ENCODE measurements around the gene NCAPD2.

Gene NCAPD2

DNA sequence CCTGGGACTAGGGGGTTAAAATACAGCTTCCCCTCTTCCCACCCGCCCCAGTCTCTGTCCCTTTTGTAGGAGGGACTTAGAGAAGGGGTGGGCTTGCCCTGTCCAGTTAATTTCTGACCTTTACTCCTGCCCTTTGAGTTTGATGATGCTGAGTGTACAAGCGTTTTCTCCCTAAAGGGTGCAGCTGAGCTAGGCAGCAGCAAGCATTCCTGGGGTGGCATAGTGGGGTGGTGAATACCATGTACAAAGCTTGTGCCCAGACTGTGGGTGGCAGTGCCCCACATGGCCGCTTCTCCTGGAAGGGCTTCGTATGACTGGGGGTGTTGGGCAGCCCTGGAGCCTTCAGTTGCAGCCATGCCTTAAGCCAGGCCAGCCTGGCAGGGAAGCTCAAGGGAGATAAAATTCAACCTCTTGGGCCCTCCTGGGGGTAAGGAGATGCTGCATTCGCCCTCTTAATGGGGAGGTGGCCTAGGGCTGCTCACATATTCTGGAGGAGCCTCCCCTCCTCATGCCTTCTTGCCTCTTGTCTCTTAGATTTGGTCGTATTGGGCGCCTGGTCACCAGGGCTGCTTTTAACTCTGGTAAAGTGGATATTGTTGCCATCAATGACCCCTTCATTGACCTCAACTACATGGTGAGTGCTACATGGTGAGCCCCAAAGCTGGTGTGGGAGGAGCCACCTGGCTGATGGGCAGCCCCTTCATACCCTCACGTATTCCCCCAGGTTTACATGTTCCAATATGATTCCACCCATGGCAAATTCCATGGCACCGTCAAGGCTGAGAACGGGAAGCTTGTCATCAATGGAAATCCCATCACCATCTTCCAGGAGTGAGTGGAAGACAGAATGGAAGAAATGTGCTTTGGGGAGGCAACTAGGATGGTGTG is 42.3 kb downstream of the NCAPD2 start:
- DNase-seq, result no peak

DNA sequence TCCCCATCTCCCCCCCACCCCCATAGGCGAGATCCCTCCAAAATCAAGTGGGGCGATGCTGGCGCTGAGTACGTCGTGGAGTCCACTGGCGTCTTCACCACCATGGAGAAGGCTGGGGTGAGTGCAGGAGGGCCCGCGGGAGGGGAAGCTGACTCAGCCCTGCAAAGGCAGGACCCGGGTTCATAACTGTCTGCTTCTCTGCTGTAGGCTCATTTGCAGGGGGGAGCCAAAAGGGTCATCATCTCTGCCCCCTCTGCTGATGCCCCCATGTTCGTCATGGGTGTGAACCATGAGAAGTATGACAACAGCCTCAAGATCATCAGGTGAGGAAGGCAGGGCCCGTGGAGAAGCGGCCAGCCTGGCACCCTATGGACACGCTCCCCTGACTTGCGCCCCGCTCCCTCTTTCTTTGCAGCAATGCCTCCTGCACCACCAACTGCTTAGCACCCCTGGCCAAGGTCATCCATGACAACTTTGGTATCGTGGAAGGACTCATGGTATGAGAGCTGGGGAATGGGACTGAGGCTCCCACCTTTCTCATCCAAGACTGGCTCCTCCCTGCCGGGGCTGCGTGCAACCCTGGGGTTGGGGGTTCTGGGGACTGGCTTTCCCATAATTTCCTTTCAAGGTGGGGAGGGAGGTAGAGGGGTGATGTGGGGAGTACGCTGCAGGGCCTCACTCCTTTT is 43.1 kb downstream of the NCAPD2 start:
- no peak for DNase-seq

DNA sequence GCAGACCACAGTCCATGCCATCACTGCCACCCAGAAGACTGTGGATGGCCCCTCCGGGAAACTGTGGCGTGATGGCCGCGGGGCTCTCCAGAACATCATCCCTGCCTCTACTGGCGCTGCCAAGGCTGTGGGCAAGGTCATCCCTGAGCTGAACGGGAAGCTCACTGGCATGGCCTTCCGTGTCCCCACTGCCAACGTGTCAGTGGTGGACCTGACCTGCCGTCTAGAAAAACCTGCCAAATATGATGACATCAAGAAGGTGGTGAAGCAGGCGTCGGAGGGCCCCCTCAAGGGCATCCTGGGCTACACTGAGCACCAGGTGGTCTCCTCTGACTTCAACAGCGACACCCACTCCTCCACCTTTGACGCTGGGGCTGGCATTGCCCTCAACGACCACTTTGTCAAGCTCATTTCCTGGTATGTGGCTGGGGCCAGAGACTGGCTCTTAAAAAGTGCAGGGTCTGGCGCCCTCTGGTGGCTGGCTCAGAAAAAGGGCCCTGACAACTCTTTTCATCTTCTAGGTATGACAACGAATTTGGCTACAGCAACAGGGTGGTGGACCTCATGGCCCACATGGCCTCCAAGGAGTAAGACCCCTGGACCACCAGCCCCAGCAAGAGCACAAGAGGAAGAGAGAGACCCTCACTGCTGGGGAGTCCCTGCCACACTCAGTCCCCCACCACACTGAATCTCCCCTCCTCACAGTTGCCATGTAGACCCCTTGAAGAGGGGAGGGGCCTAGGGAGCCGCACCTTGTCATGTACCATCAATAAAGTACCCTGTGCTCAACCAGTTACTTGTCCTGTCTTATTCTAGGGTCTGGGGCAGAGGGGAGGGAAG is 43.9 kb downstream of the NCAPD2 start:
- DNase-seq, result peak; percentile 74

DNA sequence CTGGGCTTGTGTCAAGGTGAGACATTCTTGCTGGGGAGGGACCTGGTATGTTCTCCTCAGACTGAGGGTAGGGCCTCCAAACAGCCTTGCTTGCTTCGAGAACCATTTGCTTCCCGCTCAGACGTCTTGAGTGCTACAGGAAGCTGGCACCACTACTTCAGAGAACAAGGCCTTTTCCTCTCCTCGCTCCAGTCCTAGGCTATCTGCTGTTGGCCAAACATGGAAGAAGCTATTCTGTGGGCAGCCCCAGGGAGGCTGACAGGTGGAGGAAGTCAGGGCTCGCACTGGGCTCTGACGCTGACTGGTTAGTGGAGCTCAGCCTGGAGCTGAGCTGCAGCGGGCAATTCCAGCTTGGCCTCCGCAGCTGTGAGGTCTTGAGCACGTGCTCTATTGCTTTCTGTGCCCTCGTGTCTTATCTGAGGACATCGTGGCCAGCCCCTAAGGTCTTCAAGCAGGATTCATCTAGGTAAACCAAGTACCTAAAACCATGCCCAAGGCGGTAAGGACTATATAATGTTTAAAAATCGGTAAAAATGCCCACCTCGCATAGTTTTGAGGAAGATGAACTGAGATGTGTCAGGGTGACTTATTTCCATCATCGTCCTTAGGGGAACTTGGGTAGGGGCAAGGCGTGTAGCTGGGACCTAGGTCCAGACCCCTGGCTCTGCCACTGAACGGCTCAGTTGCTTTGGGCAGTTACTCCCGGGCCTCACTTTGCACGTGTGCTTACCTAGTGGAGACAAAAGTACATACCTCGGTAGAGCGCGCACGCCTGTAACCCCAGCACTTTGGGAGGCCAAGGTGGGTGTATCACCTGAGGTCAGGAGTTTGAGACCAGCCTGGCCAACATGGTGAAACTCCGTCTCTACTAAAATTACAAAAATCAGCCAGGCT is 44.8 kb downstream of the NCAPD2 start:
- no peak for DNase-seq

DNA sequence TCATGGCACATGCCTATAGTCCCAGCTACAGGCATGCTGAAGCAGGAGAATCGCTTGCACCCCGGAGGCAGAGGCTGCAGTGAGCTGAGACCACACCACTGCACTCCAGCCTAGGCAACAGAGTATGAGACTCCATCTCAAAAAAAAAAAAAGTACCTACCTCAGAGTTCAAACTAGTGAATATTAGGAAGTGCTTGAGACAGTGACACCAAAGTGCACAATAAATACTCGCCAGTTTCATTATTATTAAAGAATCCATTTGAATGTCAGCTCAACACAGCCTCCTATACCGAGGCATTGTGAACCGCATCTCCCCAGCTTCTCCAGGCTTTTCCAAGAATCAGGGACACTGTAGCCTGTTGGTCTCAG is 45.4 kb downstream of the NCAPD2 start:
- DNase-seq, result no peak

DNA sequence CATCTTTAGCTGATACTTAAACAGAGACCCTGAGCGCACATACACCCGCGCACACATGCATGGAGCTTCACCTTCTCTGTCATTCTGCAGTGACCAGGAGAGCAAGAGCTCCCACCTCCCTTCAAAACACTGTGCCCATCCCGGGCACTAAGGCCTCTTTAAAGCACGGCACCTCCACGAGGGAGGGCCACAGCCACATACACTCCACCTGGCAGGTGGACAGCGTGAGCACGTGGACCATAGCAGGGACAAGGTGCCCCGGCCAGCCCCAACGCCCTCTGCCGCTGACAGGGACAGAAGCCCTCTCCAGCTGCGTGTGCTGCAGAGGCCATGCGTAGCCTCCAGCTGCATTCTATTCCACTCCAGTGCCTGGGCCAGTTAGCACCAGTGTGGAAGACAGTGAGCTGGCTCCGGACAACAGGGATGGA is 45.8 kb downstream of the NCAPD2 start:
- no peak for DNase-seq

DNA sequence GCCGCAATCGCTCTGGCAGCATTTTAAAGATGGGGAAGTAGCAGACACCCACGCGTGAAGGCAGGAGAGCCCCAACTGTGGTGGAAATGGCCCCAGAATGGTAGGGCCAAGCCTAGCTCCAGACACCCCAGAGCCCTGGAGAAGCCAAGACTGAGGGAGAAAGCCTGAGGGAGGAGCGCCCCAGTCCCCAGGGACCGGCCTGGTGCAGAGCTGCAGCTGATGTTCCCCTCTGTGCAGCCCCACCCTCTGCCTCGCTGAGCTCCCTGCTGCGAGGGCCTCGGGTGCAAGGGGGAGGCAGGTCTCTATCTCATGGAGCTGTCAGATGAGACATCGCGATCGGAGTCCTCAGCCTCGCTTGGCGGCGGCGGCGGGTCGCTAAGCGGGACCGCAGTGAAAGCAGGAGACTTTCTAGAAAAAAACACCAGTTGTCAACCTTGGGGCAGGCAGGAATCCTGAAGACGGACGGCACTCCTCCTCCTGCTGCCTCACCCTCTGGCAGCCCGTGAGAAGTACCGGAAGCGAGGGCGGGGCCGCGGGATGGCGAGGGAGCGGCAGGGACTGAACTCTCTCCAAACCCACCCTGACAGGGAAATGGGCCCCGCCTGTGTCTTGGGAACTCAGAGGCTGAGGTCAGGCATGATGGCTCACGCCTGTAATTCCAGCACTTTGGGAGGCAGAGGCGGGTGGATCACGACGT is 46.4 kb downstream of the NCAPD2 start:
- DNase-seq, result no peak

DNA sequence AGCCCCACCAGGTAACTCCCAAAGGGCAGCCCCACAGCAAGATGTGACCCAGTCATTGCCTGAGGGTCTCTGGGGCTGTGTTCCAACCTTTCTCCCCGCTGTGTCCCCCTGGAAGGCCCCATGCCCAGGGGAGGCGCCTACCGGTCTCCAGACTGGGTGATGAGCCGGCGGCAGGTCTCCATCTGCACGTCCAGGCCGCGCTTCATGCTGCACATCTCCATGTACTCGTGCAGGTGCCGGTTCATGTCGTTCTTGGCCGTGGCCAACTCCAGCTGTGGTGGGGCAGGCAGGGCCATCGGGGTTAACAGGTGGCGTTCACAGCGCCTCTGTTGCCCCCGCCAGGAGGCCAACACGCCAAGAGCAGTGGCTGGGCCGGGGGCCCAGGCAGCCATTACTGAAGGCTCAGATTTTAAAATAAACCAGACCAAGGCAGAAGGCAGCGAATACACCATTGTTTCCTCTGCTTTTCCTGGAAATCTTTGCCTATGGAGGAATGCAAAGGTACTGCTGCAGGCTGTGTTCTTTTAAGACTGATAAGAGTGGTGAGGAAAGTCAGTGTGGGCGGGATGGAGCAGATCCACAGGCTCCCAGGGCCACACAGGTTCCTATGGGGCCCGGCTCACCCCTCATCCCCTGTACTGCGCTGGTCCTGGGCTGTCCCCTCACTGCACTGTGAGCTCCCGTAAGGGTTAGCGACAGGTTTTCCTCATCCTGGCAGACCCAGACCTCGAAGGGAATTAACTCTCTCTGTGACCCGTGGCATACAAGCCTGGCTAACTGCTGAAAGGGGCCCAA is 47.7 kb downstream of the NCAPD2 start:
- DNase-seq, result no peak

DNA sequence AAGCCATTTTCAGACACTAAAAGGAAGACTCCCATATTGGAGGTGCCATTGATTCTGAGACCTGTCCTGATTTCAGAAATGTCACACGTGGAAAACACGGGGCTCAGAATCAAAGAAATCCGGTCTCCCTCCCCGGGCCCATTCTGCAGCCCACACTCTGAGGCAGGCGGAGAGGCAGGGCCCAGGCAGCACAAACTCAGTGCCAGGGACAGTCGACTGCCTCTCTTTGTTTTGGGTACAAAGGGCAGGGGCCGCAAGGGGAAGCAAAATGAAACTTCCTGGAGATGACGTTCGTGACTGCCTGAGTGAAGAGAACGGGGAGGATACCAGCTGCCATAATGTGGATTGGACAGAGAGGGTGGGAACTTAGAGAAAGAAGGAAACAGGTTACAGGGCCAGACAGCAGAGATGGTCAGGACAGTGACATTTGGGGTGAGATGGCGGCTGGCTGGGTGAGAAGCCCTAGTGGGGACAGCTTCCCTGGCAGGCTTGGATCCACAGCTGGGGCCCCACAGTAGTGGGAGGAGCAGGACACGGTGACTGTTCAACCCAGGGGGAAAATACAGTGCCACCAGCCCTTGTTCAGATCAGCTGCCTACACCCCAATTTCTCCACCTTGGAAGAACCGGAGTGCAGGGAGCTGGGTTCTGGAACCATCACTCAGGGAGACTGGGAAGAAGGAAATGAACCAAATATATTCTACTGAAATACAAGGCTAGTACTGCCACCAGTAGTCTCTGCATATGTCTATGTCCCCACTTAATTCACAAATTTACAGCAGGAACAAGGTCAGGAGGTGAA is 48.5 kb downstream of the NCAPD2 start:
- no peak for DNase-seq

DNA sequence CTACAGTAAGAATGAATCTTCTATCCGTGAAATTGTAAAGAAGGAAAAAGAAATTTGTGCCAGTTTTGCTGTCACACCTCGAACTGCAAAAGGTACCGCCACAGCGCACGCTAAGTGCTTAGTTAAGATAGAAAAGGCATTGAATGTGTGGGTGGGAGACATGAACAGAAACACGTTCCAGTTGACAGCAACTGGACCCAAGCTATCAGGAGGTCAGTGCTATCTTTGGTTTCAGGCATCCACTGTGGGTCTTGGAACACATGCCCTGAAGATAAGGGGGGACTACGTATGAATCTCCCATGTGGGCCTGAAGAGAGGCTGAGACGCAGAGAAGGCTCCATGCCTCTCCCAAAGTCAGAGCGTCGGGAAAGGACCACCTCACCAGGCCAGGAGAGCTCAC is 52.1 kb downstream of the NCAPD2 start:
- no peak for DNase-seq

DNA sequence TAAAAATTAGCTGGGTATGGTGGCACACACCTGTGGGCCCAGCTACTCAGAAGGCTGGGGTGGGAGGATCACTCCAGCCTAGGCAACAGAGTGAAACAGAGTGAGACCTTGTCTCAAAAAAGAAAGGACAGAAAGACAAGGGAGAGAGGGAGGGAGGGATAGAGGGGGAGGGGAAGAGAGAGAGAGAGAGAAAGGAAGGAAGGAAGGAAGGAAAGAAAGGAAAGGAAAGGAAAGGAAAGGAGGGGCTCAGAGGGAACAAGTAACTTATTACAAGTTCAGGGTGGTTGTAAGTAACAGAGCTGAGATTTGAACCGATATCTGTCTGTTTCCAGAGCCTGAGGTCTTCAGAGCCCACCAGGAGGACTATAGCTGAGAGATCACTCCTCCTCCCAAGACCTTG is 53.7 kb downstream of the NCAPD2 start:
- no peak for DNase-seq

DNA sequence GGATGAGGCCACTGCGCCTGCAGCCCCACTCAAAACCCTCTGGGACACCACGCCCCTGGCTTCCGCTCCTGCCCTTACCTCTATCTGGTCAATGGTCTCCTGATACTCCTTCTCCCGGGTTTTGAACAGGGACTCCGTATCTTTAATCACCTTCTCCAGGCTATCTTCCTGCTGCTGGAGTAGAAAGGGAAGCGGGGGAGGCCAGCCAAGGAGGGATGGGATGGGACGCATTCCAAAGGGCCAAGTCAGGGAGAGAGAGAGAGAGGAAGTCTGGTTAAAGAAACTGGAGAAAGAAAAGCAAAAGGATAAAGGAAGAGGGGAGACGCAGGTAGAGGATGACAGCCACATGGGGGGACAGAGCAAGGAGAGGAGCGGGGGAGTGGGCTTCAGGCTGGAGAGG is 54.1 kb downstream of the NCAPD2 start:
- no peak for DNase-seq

DNA sequence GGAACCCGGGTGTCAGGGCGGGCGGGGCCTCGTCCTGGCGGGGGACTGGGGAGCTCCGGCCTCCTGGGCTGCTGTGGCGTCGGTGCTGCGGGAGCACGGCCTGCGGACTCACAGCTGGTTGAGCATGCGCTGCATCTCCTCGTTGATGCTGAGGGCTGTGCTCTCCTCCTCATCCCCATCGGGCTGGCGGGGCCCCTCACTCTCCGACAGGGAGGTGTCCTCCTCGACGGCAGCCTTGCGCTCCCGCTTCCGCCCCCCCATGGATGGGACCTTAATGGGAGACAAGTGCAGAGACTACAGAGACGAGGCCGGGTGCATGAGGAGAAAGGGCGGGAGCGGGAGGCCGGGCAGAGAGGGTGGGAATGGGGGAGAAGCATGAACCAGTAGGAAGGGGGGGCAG is 54.7 kb downstream of the NCAPD2 start:
- no peak for DNase-seq

DNA sequence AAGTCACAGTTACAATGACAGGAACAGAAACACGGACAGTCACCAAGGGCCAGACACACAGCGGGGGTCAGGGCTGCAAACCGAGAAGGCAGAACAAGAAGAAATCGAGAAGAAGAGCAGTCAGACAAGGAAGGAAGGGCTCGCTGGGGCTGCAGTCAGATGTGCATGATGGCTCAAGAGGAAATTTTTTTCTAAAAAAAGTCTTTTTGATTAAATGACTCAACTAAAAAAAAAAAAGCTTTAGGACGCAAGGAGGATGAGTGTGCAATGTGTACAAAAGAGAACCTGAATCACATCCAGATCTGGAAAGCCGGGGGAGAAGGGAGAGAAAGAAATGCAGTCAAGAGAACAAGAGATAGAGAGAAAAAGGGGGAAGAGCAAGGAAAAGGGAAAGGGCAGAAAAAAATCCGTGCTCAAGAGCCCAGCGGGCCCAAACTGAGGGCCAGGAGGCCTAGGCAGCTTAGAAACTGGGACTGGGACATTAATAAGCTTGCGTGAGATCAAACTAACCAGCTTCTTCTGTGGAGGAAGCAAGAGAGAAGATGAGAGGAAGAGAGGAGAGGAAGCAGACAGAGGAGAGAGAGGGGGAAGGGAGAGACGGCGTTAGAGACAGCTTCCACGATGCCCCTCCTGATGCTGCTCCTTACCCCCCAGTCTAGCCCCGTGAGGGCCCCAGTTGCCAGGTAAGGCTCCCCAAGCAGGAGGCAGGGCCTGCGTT is 55.2 kb downstream of the NCAPD2 start:
- no peak for DNase-seq

DNA sequence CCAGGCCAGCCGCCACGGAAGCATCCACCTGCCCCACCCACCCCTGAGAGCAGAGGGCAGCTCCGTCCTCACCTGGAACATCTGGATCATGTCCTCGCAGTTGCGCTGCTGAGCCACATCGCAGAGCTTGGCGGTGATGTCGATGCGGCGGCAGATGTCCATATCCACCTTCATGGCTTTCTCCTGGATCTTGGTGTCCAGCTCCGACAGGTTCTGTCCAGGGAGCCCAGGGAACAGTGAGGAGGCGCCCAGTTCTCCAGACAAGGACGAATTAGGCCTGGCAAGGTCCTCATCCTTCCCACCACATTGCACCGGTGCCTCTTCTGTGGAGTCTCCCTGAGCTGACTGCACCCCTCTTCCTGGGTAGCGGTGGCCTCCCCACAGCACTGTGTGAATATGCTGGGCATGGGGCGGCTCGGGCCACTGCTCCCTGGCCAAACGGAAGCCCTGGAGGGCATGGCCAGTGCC is 55.8 kb downstream of the NCAPD2 start:
- DNase-seq, result no peak

DNA sequence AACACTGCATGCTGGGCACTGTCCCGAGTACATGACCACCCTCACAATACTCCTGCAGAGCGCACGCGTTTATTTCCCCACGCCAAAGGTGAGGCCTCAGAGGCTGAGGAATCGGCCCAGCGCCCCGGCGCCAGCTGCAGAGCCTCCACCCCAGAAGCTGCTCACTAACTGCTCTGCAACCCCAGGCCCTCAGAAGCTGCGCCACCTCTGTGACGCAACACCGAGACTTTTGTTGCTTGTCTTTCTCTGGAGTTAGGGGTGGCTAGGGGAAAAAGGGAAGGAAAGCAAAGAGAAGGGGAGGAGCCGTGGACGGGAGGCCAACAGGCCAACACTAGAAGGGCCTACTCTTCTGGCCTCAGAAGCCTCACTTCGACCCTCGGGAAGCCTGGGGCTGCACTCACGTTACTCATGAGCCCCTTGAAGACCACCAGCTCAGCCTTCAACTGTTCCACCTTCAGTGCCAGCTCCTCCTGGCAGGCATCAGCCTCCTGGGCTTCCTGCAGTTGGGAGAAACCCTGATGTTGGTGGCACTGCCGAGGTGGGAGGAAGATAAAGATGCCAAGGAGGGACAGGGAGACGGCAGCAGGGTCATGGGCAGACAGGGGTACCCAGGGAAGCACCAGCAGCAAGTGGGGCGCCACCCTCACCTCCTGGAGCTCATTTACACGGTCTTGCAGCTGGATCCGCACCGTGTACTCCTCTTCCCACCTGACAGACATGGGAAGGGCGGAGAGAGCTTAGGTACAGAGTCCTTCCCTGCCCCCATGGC is 56.6 kb downstream of the NCAPD2 start:
- DNase-seq, result no peak

DNA sequence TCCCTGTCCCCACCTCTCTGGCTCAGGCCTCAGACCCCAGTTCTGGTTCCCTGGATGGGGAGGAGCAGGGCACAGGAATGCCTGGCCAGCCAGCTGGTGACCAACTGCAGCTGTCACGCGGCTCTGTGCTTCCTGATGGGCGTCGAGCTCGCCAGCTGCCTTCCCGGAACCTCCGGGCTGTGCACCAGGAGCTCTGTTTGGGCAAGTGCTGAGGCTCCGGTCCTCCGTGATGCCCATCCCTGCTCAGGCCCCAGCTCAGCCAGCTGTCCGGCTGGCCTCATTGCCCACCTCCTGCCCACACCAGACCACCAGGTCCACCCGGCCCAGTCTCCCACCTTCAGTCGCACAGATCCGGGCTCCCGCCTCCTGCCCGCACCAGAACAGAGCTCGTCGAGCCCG is 57.2 kb downstream of the NCAPD2 start:
- no peak for DNase-seq

DNA sequence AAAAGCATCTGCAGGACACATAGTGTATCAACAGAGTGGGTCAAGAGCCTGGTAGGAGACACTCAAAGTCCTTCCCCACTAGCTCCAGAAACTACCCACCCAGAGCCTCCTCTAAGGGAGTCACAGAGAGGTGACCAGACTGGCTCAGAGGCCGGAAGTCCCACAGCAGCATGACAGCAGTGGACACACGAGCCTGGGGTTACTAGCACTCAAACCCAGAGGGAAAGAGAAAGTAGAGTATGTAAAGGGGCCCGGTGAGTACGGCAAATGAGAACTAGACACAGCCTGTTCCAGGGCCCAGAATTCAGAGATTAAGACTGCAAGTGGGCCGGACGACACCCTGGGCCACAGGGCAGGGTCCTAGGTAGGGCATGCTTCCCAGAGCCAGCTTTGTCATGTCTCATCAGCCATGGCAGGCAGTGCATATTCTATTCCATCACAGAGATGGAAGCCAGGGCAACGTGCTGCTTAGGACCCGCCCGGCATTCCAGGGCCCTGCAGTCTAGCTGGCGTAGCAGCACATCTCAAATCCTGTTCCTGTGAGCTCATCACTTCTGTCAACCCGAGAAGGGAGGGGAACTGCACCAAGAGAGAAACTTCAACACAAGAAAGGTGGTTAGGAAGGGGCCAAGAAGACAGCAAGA is 57.7 kb downstream of the NCAPD2 start:
- DNase-seq, result no peak

Measured in activated CD4-positive, alpha-beta T cell treated with anti-CD3 and anti-CD28 coated beads for 1 hour (primary cell).